ENCODE data around the gene SMC5.

DNA sequence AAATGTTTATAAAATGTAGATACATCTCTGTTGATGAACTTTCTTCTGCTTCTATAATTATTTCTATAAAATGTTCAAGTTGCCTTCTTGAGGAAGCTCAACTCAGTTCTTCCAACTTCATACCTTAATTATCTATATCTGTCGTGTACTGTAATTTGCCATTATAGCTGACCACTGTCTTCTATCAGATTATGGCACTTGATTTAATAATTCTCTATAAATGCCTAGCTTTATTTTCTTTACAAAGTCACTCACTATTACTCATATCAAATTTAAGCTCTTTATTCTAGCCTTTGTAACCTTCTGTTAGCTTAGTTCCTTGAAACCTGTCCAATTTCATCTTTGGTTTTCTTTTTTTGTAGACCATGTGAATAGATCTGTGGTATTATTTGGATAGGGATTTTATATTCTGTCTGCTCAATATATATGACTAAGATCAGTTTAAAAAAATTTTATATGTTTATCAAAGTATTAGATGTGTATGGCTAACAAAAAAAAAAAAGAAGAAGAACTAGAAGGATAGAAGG lies 39.5 kb downstream of the SMC5 start:
- TF ChIP-seq, protein P1, sequence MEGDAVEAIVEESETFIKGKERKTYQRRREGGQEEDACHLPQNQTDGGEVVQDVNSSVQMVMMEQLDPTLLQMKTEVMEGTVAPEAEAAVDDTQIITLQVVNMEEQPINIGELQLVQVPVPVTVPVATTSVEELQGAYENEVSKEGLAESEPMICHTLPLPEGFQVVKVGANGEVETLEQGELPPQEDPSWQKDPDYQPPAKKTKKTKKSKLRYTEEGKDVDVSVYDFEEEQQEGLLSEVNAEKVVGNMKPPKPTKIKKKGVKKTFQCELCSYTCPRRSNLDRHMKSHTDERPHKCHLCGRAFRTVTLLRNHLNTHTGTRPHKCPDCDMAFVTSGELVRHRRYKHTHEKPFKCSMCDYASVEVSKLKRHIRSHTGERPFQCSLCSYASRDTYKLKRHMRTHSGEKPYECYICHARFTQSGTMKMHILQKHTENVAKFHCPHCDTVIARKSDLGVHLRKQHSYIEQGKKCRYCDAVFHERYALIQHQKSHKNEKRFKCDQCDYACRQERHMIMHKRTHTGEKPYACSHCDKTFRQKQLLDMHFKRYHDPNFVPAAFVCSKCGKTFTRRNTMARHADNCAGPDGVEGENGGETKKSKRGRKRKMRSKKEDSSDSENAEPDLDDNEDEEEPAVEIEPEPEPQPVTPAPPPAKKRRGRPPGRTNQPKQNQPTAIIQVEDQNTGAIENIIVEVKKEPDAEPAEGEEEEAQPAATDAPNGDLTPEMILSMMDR (IDR thresholded peaks at IDR 0.05 in 2 of 3, conservative IDR thresholded peaks at IDR 0.05 in 1 of 3; ENCODE audit: borderline replicate concordance in 1 of 3, insufficient read depth in 1 of 3, low read depth in 2 of 3, low read length in 2 of 3): no peak
- TF ChIP-seq POLR2AphosphoS5 (IDR thresholded peaks at IDR 0.05; ENCODE audit: low read depth, low read length) (no peak), EZH2phosphoT487 (IDR thresholded peaks at IDR 0.05; ENCODE audit: borderline replicate concordance) (no peak), SIN3A (IDR thresholded peaks at IDR 0.05; ENCODE audit: low read depth) (no peak), SP1 (IDR thresholded peaks at IDR 0.05; ENCODE audit: low read depth) (no peak), POLR2A (IDR thresholded peaks at IDR 0.05; ENCODE audit: borderline replicate concordance, extremely low read depth, insufficient read depth, insufficient read length) (no peak), EZH2 (IDR thresholded peaks at IDR 0.05) (no peak), EGR1 (IDR thresholded peaks at IDR 0.05; ENCODE audit: low read depth) (no peak), ELF1 (IDR thresholded peaks at IDR 0.05; ENCODE audit: borderline replicate concordance, low read depth) (no peak)
